Ovary (tissue), 9 donors: ENCODE results near the gene C10orf88. TPM values are rescaled to one million over a fixed set of nuclear protein-coding genes. Genes with fewer than 3 reads are reported as not detected.

Source experiments
- DNase-seq, 5 donors: peaks; one replicate each; pipeline ENCODE4 v3.0.0-alpha.2; 2019 to 2020
- H3K27ac ChIP-seq, 2 donors: fragments of 200-600 bp; one replicate each; pipeline versions ENCODE4 v1.5.1 to v1.8.0; 2019 to 2022
- H3K27me3 ChIP-seq: fragments of 200-600 bp; one replicate; pipeline ENCODE4 v1.8.0; 2022
- H3K36me3 ChIP-seq: fragments of 200-600 bp; sonication (generic); one replicate; pipeline ENCODE4 v1.5.1; 2019
- H3K4me1 ChIP-seq: one replicate; pipeline ENCODE4 v1.8.1; 2013; ENCODE audit warnings: mild to moderate bottlenecking, moderate library complexity; ENCODE audit not compliant: insufficient read depth
- H3K4me3 ChIP-seq: fragments of 200-600 bp; sonication (generic); one replicate; pipeline ENCODE4 v1.5.1; 2017
- H3K9me3 ChIP-seq, 2 donors: fragments of 200-600 bp in 1 of 2; sonication (generic) in 1 of 2; one replicate each; pipeline versions ENCODE4 v1.5.1 to v1.8.1; 2013 to 2019; ENCODE audit warnings: mild to moderate bottlenecking in 1 of 2, moderate library complexity in 1 of 2
- CTCF ChIP-seq, 3 donors: fragments of 450-650 bp in 2 of 3; fragments of 200-600 bp in 1 of 3; IDR thresholded peaks; one replicate each; pipeline versions ENCODE4 v1.5.1 to v1.8.0; 2016 to 2022; ENCODE audit warnings: antibody characterized with exemption in 3 of 3, mild to moderate bottlenecking in 1 of 3
- EP300 ChIP-seq: sonication (generic); formaldehyde crosslinking; IDR thresholded peaks from one replicate; pipeline ENCODE4 v1.6.1; 2017; ENCODE audit warnings: antibody characterized with exemption
- POLR2A ChIP-seq: fragments of 450-650 bp; IDR thresholded peaks from one replicate; pipeline ENCODE4 v1.6.1; 2017; ENCODE audit warnings: antibody characterized with exemption, mild to moderate bottlenecking, moderate library complexity
- WGBS, 3 donors: extraction: QIAGEN DNeasy Blood & Tissue Kit in 1 of 3; methylation state at CpG; one replicate each; pipeline versions ENCODE4 v1.1.5 to v1.1.7; 2013 to 2017; 5-methylcytosine and 5-hydroxymethylcytosine counted together
- intact Hi-C, 4 donors: fragments of 100-400 bp; cut with DNase I; formaldehyde crosslinking; loops; one replicate each; pipeline versions ENCODE4 v1.11.0 to v1.15.1; 2022 to 2023
- polyA plus RNA-seq, 2 donors: library from polyadenylated mRNA; stranded (reverse); fragments of 200-250 nt in 1 of 2; fragments of 350-450 nt in 1 of 2; fragmentation: Illumina TruSeq in 1 of 2; extraction: RNeasy Lipid Tissue Mini Kit (QIAGEN cat#74804) in 1 of 2; gene quantifications; one replicate each; pipeline ENCODE4 v1.2.3, GENCODE V29; 2013 to 2014
- total RNA-seq, 7 donors: library from RNA; depleted of rRNA in 2 of 7; stranded (reverse); fragments of >200 nt in 2 of 7; fragmentation: NEBNext Ultra II Directional in 3 of 7; extraction: Animal tissue kit (Norgen Biotek cat#: 25700) in 3 of 7; gene quantifications; one replicate each; pipeline versions ENCODE4 v1.1.0 to v1.2.4, GENCODE V29; 2016 to 2023
- donor health status: DM: no; HTN: no; CAD: no; lungs with moderate emphysema.
- donor health status: DM: no; HTN: no; CAD: no.
- donor health status: Bipolar disorder and iron deficiency.
- donor health status: DM: yes; HTN: yes; CAD: no.
- donor health status: DM: no; HTN: no; CAD: no.
- donor health status: DM: yes; HTN: yes; CAD: no.

Gene C10orf88
- total and polyA plus RNA-seq, 9 donors, result 3.0 to 9.7 (median 7.2) TPM

DNA sequence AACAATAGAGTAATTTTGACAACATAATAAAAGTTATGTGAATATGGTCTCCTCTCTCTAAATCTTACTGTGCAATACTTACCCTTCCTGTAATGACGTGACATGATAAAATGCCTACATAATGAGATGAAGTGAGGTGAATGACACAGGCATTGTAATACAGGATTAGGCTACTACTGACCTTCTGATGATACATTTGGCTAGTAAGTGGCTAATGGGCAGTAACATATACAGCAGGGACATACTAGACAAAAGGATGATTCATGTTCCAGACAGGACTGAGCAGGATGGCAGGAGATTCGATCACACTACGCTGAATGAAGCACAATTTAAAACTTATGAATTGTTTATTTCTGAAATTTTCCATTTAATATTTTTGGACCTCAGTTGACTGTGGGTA, 4.7 kb downstream of the C10orf88 start:
- no peak for TF ChIP-seq CTCF (IDR thresholded peaks at IDR 0.05)
- no peak for TF ChIP-seq EP300
- no peak for TF ChIP-seq POLR2A
- Histone ChIP-seq H3K4me3 (no peak overlapping the region), H3K36me3 (no peaks in the 10 kb centered on the region), H3K27me3 (no peaks in the 10 kb centered on the region), H3K9me3 (no peaks in the 10 kb centered on the region), H3K27ac (no peak overlapping the region), H3K4me1 (peaks cover 4% of the 10 kb centered on the region)
- DNase-seq, result no peak
- intact Hi-C loops, result no loop called here
- 95 to 98% (median 98%) methylated on average over 3 of the region's 3 CpGs for WGBS, 3 donors

- WGBS, 3 donors, result 65 to 81% (median 68%) methylated on average over 1 of the region's 1 CpG
- Histone ChIP-seq H3K4me3 (no peak overlapping the region), H3K4me1 (no peaks in the 10 kb centered on the region), H3K27ac (no peak overlapping the region), H3K27me3 (no peaks in the 10 kb centered on the region), H3K9me3 (no peaks in the 10 kb centered on the region), H3K36me3 (no peaks in the 10 kb centered on the region)
- intact Hi-C loops, result no loop called here
- no peak for DNase-seq
- TF ChIP-seq CTCF (IDR thresholded peaks at IDR 0.05) (no peak), EP300 (no peak), POLR2A (no peak)
These were observed 14.0 kb downstream of the C10orf88 start for GRCh38 chr10:122939856-122940543.

DNA sequence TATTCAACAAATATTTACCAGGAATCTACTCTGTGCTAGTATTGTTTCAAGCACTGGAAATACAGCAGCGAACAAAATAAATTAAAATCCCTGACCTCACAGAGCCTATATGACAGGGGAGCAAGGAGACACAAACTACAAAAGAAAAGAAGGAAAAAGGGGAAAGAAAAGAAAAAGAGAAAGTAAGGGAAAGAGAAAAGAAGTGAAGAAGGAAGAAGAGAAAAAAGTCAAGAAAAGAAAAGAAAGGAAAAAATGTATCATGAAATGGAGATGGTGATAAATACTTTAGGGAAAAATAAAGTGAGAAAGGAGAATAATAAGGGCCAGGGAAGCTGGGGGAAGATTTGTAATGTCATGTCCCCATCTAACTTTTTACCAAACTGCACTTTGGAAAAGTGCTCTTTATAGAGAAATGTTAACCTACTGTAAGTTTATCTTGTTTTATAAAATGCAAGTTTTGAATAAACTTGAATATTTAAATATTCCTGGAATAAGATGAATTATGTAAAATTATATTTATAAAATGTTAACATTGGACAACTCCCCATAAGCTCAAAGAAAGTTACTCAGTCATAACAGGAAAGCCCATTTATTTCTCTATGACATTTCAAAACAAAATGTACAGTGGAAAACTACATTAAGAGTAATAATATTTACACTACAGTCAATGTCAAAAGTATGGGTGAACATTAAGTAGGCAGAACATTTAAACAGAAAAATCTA, 14.7 kb downstream of the C10orf88 start:
- intact Hi-C loops, result no loop called here
- TF ChIP-seq CTCF (IDR thresholded peaks at IDR 0.05), result no peak
- no peak for TF ChIP-seq EP300
- no peak for TF ChIP-seq POLR2A

GRCh38 chr10:122931088-122931906, 22.7 kb downstream of the C10orf88 start:
- no peaks in the 10 kb centered on the region for H3K36me3 ChIP-seq
- no peak for DNase-seq
- TF ChIP-seq CTCF (IDR thresholded peaks at IDR 0.05) (no peak), POLR2A (no peak), EP300 (no peak)
- H3K27me3 ChIP-seq, result no peaks in the 10 kb centered on the region
- intact Hi-C loops, result no loop called here
- no peak overlapping the region for H3K27ac ChIP-seq
- H3K4me3 ChIP-seq, result no peak overlapping the region
- H3K4me1 ChIP-seq, result no peaks in the 10 kb centered on the region
- no peaks in the 10 kb centered on the region for H3K9me3 ChIP-seq
- WGBS, 3 donors, result 79 to 86% (median 80%) methylated on average over 6 of the region's 6 CpGs

More for the DNA sequence above, 14.7 kb downstream of the C10orf88 start:
- Histone ChIP-seq H3K36me3 (no peaks in the 10 kb centered on the region), H3K27me3 (no peaks in the 10 kb centered on the region), H3K4me3 (no peak overlapping the region), H3K9me3 (no peaks in the 10 kb centered on the region), H3K4me1 (no peaks in the 10 kb centered on the region), H3K27ac (no peak overlapping the region)
- DNase-seq, result no peak
- WGBS, 3 donors, result 96 to 100% (median 98%) methylated on average over 1 of the region's 1 CpG
